ENCODE data around the gene SLC66A1.

Gene SLC66A1

DNA sequence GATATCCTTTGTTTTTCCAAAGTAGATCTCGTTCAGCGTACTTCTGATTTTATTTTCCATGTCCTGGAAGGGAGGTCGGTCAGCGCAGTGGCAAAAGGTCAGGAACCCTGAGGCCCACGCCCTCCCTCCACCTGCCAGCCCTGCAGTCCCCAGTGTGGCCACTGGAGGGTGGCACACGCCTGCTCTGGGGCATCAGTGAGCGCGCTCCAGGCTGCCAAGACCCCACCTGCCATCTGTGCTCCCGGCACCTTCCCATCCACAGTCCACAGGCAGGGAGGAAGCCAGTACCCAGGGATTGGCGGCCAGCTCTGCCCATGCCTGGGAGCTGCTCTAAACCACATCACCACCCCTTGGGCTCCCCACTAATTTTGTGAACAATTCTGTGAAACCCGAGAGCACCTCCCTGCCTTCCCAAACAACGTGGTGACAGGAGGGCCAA, 32.3 kb downstream of the SLC66A1 start:
- Histone ChIP-seq H3K27me3 (ENCODE audit: insufficient read depth, poor library complexity, severe bottlenecking) (no peaks in the 10 kb centered on the region), H3K27ac (replicated peaks) (no peak overlapping the region), H3K4me3 (replicated peaks; ENCODE audit: insufficient read depth, low read length) (no peak overlapping the region)
- DNase-seq (ENCODE audit: low read depth in 1 of 2, low spot score in 1 of 2): peak in 1 of 2 experiments; percentile 31
- TF ChIP-seq, protein P1, sequence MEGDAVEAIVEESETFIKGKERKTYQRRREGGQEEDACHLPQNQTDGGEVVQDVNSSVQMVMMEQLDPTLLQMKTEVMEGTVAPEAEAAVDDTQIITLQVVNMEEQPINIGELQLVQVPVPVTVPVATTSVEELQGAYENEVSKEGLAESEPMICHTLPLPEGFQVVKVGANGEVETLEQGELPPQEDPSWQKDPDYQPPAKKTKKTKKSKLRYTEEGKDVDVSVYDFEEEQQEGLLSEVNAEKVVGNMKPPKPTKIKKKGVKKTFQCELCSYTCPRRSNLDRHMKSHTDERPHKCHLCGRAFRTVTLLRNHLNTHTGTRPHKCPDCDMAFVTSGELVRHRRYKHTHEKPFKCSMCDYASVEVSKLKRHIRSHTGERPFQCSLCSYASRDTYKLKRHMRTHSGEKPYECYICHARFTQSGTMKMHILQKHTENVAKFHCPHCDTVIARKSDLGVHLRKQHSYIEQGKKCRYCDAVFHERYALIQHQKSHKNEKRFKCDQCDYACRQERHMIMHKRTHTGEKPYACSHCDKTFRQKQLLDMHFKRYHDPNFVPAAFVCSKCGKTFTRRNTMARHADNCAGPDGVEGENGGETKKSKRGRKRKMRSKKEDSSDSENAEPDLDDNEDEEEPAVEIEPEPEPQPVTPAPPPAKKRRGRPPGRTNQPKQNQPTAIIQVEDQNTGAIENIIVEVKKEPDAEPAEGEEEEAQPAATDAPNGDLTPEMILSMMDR (IDR thresholded peaks at IDR 0.05; ENCODE audit: insufficient read depth, low read length): peak; percentile 77
- TF ChIP-seq REST (IDR thresholded peaks at IDR 0.05; ENCODE audit: insufficient replicate concordance, low read depth): no peak
- TF ChIP-seq SPI1 (IDR thresholded peaks at IDR 0.05; ENCODE audit: borderline replicate concordance, low read depth): no peak
- TF ChIP-seq GABPA (IDR thresholded peaks at IDR 0.05; ENCODE audit: low read depth): no peak
- TF ChIP-seq POLR2AphosphoS5 (IDR thresholded peaks at IDR 0.05; ENCODE audit: low read depth): no peak

DNA sequence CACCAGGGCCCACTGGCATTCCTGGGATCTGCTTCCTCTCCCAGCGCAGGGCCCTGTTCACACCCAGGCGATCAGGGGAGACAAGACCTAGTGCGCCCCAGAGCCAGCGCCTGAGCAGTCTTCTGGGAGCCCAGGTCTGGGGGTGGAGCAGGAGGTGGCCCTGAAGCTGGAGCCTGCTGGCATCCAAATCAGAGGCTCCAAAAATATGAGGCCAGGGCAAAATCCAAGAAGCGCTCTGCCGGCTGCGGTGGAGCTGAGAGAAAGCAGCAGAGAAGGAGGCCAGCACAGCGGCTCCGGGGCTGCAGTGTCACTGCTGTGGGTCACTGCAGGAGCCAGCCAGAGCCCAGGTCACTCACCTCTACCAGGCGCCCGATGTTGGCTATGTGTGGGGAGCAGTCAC, 32.7 kb downstream of the SLC66A1 start:
- TF ChIP-seq REST (IDR thresholded peaks at IDR 0.05; ENCODE audit: insufficient replicate concordance, low read depth) (no peak), SPI1 (IDR thresholded peaks at IDR 0.05; ENCODE audit: borderline replicate concordance, low read depth) (no peak), POLR2AphosphoS5 (IDR thresholded peaks at IDR 0.05; ENCODE audit: low read depth) (no peak)
- TF ChIP-seq, protein P1 (IDR thresholded peaks at IDR 0.05; ENCODE audit: insufficient read depth, low read length): no peak
- no peaks in the 10 kb centered on the region for H3K27me3 ChIP-seq (ENCODE audit: insufficient read depth, poor library complexity, severe bottlenecking)
- no peak for DNase-seq (ENCODE audit: low read depth in 1 of 2, low spot score in 1 of 2)
- H3K27ac ChIP-seq (replicated peaks): no peak overlapping the region
- no peak overlapping the region for H3K4me3 ChIP-seq (replicated peaks; ENCODE audit: insufficient read depth, low read length)

GRCh38 chr1:19345391-19345790, 33.3 kb downstream of the SLC66A1 start:
- H3K27me3 ChIP-seq (ENCODE audit: insufficient read depth, poor library complexity, severe bottlenecking): no peaks in the 10 kb centered on the region
- H3K4me3 ChIP-seq (replicated peaks; ENCODE audit: insufficient read depth, low read length): no peak overlapping the region
- DNase-seq (ENCODE audit: low read depth in 1 of 2, low spot score in 1 of 2): no peak
- TF ChIP-seq POLR2AphosphoS5 (IDR thresholded peaks at IDR 0.05; ENCODE audit: low read depth): peak; percentile 28; the same call in 1 of the 2 replicates
- TF ChIP-seq GABPA (IDR thresholded peaks at IDR 0.05; ENCODE audit: low read depth): no peak
- no peak overlapping the region for H3K27ac ChIP-seq (replicated peaks)

DNA sequence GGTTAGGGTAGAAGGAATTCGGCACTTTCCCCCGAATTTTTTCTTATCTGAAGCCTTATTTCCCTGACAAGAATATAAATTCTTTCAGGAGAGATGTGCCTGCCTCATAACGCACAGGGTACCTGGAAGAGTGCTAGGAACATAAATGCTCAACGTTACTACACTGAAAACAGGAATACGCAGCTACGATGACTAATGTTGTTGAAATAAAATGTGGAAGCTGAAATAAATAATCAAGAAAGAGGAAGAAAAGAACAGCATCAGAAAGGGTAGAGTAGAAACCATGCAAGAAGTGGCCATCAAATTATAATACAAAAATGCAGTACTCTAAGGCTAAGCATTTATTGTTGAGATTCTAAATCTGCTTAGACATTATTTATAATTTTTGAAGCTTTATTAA, 33.9 kb downstream of the SLC66A1 start:
- TF ChIP-seq, protein P1 (IDR thresholded peaks at IDR 0.05; ENCODE audit: insufficient read depth, low read length): no peak
- TF ChIP-seq GABPA (IDR thresholded peaks at IDR 0.05; ENCODE audit: low read depth): no peak
- TF ChIP-seq POLR2AphosphoS5 (IDR thresholded peaks at IDR 0.05; ENCODE audit: low read depth): no peak
- no peak for TF ChIP-seq SPI1 (IDR thresholded peaks at IDR 0.05; ENCODE audit: borderline replicate concordance, low read depth)
- no peak for TF ChIP-seq REST (IDR thresholded peaks at IDR 0.05; ENCODE audit: insufficient replicate concordance, low read depth)
- DNase-seq (ENCODE audit: low read depth in 1 of 2, low spot score in 1 of 2): no peak
- Histone ChIP-seq H3K27ac (replicated peaks) (no peak overlapping the region), H3K27me3 (ENCODE audit: insufficient read depth, poor library complexity, severe bottlenecking) (no peaks in the 10 kb centered on the region), H3K4me3 (replicated peaks; ENCODE audit: insufficient read depth, low read length) (no peak overlapping the region)

Data from HL-60 (cell line).